ENCODE measurements around the gene DTNB. TPM values are rescaled to one million over a fixed set of nuclear protein-coding genes. Genes with fewer than 3 reads are reported as not detected.

DTNB gene
- total and polyA plus RNA-seq, 2 of the 4 experiments (the other 2 are of a cell fraction) = 3.8 to 5.3 TPM

GRCh38 chr2:25654801-25655200, 18.6 kb downstream of the DTNB start (continued):
- TF ChIP-seq MAFK (IDR thresholded peaks at IDR 0.05; ENCODE audit: low read depth, low read length) (no peak), CTCF (conservative IDR thresholded peaks at IDR 0.05; ENCODE audit: low read depth, low read length) (no peak), NFE2L2 (IDR thresholded peaks at IDR 0.05; ENCODE audit: low read depth, low read length) (no peak), RAD21 (IDR thresholded peaks at IDR 0.05; ENCODE audit: low read length) (no peak), FOS (IDR thresholded peaks at IDR 0.05; ENCODE audit: low read depth, low read length) (no peak)
